ENCODE measurements around the gene ALKBH4. TPM values are rescaled to one million over a fixed set of nuclear protein-coding genes. Genes with fewer than 3 reads are reported as not detected.

Gene ALKBH4
- total and polyA plus RNA-seq, 7 donors, result 8.0 to 26.7 (median 10.2) TPM

DNA sequence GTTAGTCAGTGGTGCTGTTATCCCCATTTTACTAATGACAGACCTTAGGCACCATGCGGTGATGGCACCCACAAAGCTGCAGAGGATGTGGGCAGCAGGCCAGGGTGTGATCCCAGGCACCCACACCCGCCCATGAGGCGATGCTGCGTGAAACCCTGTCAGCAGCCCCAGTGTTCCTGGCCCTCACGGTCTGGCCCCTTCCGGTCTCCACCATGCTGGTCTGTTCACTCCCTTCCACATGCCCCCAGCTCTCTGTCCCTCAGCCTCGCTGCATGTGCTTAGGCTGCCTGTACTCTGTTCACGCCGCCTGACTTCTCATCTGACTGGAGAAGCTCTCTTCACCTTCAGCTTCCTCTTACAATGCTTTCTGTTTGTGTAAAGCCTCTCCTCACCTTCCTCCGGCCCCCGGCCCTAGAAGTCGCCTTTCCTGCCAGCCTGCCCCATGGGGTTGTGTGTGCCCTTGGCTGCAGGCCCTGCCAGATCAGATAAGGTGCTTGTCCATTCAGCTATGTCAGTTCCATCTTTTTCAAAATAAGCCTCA, 48.9 kb downstream of the ALKBH4 start:
- no peak for DNase-seq
- Histone ChIP-seq H3K27ac (no peak overlapping the region), H3K4me1 (peaks cover 0 to 10% (median 5%) of the 10 kb centered on the region in 4 donors), H3K36me3 (peaks cover 0 to 83% (median 17%) of the 10 kb centered on the region in 4 donors), H3K9me3 (no peaks in the 10 kb centered on the region), H3K27me3 (no peaks in the 10 kb centered on the region), H3K4me3 (no peak overlapping the region)
- intact Hi-C loops (cut with DNase I), result no loop called here
- no peak for TF ChIP-seq EP300 (IDR thresholded peaks at IDR 0.05)
- no peak for TF ChIP-seq CTCF (IDR thresholded peaks at IDR 0.05)
- no peak for TF ChIP-seq POLR2AphosphoS5 (IDR thresholded peaks at IDR 0.05)
- 50 to 80% methylated on average over 12 of the region's 12 CpGs for WGBS, 2 donors

DNA sequence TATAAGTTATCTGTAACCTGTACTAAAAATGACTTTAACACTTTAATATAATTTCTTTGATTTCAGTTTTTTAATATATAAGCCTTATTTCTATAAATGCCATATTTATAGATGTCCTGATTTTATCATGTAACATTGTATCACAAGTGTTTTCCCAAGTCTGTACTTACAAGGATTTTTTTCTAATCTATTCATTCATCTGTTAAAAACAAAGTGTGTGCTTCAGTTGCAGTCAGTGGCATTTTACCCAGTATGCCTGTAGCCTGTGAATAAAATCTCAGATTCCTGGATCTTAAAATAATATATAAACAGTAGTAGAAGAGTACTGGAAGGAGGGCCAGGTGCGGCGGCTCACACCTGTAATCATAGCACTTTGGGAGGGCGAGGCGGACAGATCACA, 51.1 kb downstream of the ALKBH4 start:
- Histone ChIP-seq H3K4me1 (peaks cover 0 to 10% (median 5%) of the 10 kb centered on the region in 4 donors), H3K36me3 (peaks cover 0 to 87% (median 26%) of the 10 kb centered on the region in 4 donors), H3K9me3 (no peaks in the 10 kb centered on the region), H3K4me3 (no peak overlapping the region), H3K27ac (no peak overlapping the region), H3K27me3 (no peaks in the 10 kb centered on the region)
- DNase-seq, result no peak
- intact Hi-C loops (cut with DNase I), result no loop called here
- TF ChIP-seq POLR2AphosphoS5 (IDR thresholded peaks at IDR 0.05), result no peak
- no peak for TF ChIP-seq CTCF (IDR thresholded peaks at IDR 0.05)
- no peak for TF ChIP-seq EP300 (IDR thresholded peaks at IDR 0.05)
- TF ChIP-seq POLR2A (IDR thresholded peaks at IDR 0.05), result no peak
- 89 to 97% methylated on average over 4 of the region's 4 CpGs for WGBS, 2 donors

DNA sequence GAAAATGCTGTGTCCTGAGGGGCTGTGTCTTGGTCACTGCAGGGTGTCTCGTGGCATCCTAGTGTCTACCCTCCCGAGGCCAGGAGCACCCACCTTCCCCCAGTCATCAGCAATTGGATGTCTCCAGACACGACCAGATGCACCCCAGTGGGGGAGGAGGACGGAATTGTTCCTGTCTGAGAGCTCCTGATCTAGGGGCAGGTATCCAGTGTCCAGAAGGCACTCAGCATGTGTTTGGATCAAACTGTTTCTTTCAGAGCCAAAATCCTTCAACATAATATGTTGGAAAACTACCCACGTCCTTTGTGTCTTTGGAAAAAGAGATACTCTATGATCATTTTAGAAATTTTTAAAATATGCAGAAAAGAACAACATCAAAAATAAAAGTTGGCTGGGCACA, 51.6 kb downstream of the ALKBH4 start:
- no peaks in the 10 kb centered on the region for H3K9me3 ChIP-seq
- TF ChIP-seq POLR2AphosphoS5 (IDR thresholded peaks at IDR 0.05), result no peak
- no peak for TF ChIP-seq POLR2A (IDR thresholded peaks at IDR 0.05)
- TF ChIP-seq EP300 (IDR thresholded peaks at IDR 0.05), result no peak
- TF ChIP-seq CTCF (IDR thresholded peaks at IDR 0.05), result no peak
- peaks cover 0 to 10% (median 5%) of the 10 kb centered on the region in 4 donors for H3K4me1 ChIP-seq
- peaks cover 0 to 87% (median 27%) of the 10 kb centered on the region in 4 donors for H3K36me3 ChIP-seq
- H3K27me3 ChIP-seq, result no peaks in the 10 kb centered on the region
- WGBS, 2 donors, result 87 to 88% methylated on average over 5 of the region's 5 CpGs
- no peak overlapping the region for H3K27ac ChIP-seq
- no peak overlapping the region for H3K4me3 ChIP-seq
- DNase-seq, result no peak
- intact Hi-C loops (cut with DNase I), result no loop called here

- Histone ChIP-seq H3K4me3 (no peak overlapping the region), H3K27ac (no peak overlapping the region), H3K27me3 (no peaks in the 10 kb centered on the region), H3K4me1 (peaks cover 0 to 10% (median 5%) of the 10 kb centered on the region in 4 donors), H3K9me3 (no peaks in the 10 kb centered on the region), H3K36me3 (peaks cover 0 to 89% (median 32%) of the 10 kb centered on the region in 4 donors)
- intact Hi-C loops (cut with DNase I), result no loop called here
- no peak for DNase-seq
- no peak for TF ChIP-seq EP300 (IDR thresholded peaks at IDR 0.05)
- TF ChIP-seq CTCF (IDR thresholded peaks at IDR 0.05), result peak in 1 of 4 experiments; percentile 29
- WGBS, 2 donors, result 71 to 77% methylated on average over 6 of the region's 6 CpGs
Observed at GRCh38 chr7:102412548-102412947, 52.1 kb downstream of the ALKBH4 start.

GRCh38 chr7:102410918-102411317, 53.7 kb downstream of the ALKBH4 start:
- Histone ChIP-seq H3K27me3 (no peaks in the 10 kb centered on the region), H3K4me3 (no peak overlapping the region), H3K27ac (no peak overlapping the region), H3K36me3 (peaks cover 0 to 89% (median 43%) of the 10 kb centered on the region in 4 donors), H3K9me3 (no peaks in the 10 kb centered on the region), H3K4me1 (peaks cover 0 to 10% (median 5%) of the 10 kb centered on the region in 4 donors)
- TF ChIP-seq CTCF (IDR thresholded peaks at IDR 0.05) (no peak), POLR2AphosphoS5 (IDR thresholded peaks at IDR 0.05) (no peak), EP300 (IDR thresholded peaks at IDR 0.05) (no peak), POLR2A (IDR thresholded peaks at IDR 0.05) (no peak)
- WGBS, 2 donors, result 98 to 99% methylated on average over 5 of the region's 5 CpGs
- no peak for DNase-seq
- intact Hi-C loops (cut with DNase I), result no loop called here

All from sigmoid colon (tissue), 7 donors.